Neutrophil (primary cell): Measurements from ENCODE around the gene CACNA1C.

Experiments
- H3K27ac ChIP-seq: fragments of 200-600 bp; sonication (generic); 2 replicates; pipeline ENCODE4 v1.5.1; 2016; ENCODE audit warnings: mild to moderate bottlenecking, moderate library complexity
- H3K27me3 ChIP-seq: fragments of 200-600 bp; sonication (generic); 2 replicates; pipeline ENCODE4 v1.6.0; 2016; ENCODE audit warnings: mild to moderate bottlenecking
- H3K36me3 ChIP-seq: fragments of 200-600 bp; sonication (generic); 2 replicates; pipeline ENCODE4 v1.5.1; 2017
- H3K4me1 ChIP-seq, 2 experiments: fragments of 200-600 bp in 1 of 2; sonication (generic) in 1 of 2; 1 replicate in 1 of 2; 2 replicates in 1 of 2; pipeline versions ENCODE4 v1.5.1 to v1.6.1; 2013 to 2016; ENCODE audit warnings: low read depth in 1 of 2, low read length in 1 of 2, mild to moderate bottlenecking in 1 of 2, moderate library complexity in 1 of 2; ENCODE audit not compliant: control insufficient read depth in 1 of 2, insufficient read depth in 1 of 2
- H3K4me3 ChIP-seq, 2 experiments: fragments of 200-600 bp in 1 of 2; sonication (generic) in 1 of 2; 1 replicate in 1 of 2; 2 replicates in 1 of 2; pipeline ENCODE4 v1.5.1; 2013 to 2016; ENCODE audit warnings: low read depth in 1 of 2, low read length in 1 of 2, mild to moderate bottlenecking in 1 of 2, moderate library complexity in 1 of 2
- H3K9me3 ChIP-seq: fragments of 200-600 bp; sonication (generic); 2 replicates; pipeline ENCODE4 v1.5.1; 2016
- TF ChIP-seq, protein P1 (sequence below): fragments of 200-600 bp; sonication (generic); IDR thresholded peaks from 2 replicates; pipeline ENCODE4 v1.5.1; 2016; ENCODE audit warnings: antibody characterized with exemption

CACNA1C gene

DNA sequence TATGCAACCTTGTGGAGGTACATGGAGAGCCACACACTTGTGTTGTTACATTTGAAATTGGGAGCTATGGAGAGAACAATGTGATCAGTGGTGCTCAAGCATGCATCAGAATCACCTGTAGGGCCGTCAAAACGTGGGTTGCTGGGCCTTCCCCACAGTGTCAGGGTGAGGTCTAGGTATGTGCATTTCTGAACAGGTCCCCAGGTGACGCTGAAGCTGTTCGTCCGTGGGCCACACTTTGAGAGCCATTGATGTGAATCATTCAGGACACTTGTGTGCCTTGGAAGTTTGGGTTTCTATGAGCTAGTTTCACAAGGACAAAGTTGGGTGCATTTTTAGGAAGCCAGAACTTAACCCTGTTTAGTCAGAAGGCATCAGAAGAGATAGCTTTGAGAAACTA, 450.2 kb downstream of the CACNA1C start:
- no peaks in the 10 kb centered on the region for H3K9me3 ChIP-seq
- TF ChIP-seq, protein P1, sequence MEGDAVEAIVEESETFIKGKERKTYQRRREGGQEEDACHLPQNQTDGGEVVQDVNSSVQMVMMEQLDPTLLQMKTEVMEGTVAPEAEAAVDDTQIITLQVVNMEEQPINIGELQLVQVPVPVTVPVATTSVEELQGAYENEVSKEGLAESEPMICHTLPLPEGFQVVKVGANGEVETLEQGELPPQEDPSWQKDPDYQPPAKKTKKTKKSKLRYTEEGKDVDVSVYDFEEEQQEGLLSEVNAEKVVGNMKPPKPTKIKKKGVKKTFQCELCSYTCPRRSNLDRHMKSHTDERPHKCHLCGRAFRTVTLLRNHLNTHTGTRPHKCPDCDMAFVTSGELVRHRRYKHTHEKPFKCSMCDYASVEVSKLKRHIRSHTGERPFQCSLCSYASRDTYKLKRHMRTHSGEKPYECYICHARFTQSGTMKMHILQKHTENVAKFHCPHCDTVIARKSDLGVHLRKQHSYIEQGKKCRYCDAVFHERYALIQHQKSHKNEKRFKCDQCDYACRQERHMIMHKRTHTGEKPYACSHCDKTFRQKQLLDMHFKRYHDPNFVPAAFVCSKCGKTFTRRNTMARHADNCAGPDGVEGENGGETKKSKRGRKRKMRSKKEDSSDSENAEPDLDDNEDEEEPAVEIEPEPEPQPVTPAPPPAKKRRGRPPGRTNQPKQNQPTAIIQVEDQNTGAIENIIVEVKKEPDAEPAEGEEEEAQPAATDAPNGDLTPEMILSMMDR = no peak
- no peak overlapping the region for H3K27ac ChIP-seq
- no peaks in the 10 kb centered on the region for H3K36me3 ChIP-seq
- H3K4me3 ChIP-seq = no peak overlapping the region
- peaks cover 25% of the 10 kb centered on the region for H3K27me3 ChIP-seq
- H3K4me1 ChIP-seq = no peaks in the 10 kb centered on the region

DNA sequence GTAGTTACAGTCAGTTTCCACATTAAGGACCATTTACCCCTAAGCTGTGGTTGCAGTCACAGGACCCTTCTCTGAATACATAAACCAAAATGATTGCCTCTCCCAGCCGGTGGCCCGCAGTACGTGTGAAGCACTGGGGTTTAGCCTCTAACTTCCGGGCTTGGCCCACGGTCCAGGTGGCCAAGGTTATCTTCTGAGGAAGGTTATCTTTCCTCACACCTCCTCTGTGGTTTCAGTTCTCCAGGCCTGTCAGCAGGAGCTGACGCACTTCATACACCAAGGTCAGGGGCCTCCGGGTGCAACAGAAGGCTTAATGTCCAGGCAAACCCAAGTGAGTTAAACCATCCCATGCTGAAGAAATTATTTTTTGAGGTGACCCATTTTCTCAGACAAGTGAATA, 451.0 kb downstream of the CACNA1C start:
- Histone ChIP-seq H3K4me3 (no peak overlapping the region), H3K27ac (no peak overlapping the region), H3K4me1 (no peaks in the 10 kb centered on the region), H3K36me3 (no peaks in the 10 kb centered on the region), H3K9me3 (no peaks in the 10 kb centered on the region), H3K27me3 (peaks cover 25% of the 10 kb centered on the region)
- TF ChIP-seq, protein P1 = no peak

DNA sequence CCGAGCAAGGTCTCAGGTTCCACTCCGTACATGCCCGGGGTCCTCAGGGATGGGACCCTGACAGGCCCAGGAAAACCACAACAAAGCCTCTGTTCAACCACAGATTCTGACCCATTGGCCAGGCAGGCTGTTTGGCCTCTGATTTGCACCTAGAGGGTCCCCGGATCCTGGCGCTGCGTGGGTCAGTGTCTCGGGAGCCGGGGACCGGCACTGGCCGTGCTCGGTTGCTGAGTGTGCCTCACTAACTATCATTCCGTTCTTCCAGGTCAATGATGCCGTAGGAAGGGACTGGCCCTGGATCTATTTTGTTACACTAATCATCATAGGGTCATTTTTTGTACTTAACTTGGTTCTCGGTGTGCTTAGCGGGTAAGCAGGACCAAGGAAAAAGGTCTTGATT, 451.8 kb downstream of the CACNA1C start:
- Histone ChIP-seq H3K9me3 (no peaks in the 10 kb centered on the region), H3K27me3 (peaks cover 25% of the 10 kb centered on the region), H3K36me3 (no peaks in the 10 kb centered on the region), H3K4me3 (no peak overlapping the region), H3K4me1 (no peaks in the 10 kb centered on the region), H3K27ac (no peak overlapping the region)
- TF ChIP-seq, protein P1 = no peak

DNA sequence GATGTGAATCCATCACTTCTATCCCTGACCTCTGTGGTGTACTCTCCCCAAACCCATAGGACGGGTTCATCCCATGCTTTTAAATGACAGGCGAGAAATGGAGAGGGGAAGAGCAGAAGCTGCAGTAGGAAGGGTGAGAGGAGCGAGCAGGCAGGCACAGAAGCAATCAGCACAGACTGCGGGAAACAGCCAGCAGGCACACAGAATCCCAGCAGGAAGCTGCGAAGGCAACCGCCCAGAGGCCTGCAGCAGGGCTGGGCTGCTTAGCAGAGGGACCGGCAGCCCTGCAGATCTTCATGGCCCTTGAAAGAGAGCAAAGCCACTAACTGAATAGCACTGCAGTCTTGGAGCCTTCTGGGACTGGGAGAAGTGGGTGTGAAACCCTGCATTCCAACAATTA, 455.0 kb downstream of the CACNA1C start:
- H3K27me3 ChIP-seq = peaks cover under 1% of the 10 kb centered on the region
- no peak overlapping the region for H3K27ac ChIP-seq
- no peak overlapping the region for H3K4me3 ChIP-seq
- no peaks in the 10 kb centered on the region for H3K9me3 ChIP-seq
- TF ChIP-seq, protein P1 = no peak
- no peaks in the 10 kb centered on the region for H3K36me3 ChIP-seq
- H3K4me1 ChIP-seq = no peaks in the 10 kb centered on the region

DNA sequence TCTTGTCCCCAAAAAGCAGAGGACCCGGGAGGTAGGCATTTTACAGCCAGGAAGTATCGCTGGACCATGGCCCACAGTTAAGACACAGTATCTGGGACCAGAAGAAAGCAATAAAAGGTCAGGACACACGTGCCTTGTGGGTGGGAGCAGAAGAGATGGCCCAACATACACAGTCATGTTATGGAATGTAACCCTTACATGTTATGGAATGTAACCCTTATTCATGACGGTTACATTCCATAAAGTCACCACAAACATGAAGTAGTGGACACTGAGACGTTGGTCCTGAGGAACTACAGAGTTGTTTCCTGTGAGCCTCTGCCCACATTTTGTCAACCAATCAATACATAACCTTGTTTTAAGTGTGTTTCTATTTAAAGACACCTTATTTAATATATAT, 456.4 kb downstream of the CACNA1C start:
- Histone ChIP-seq H3K4me3 (no peak overlapping the region), H3K9me3 (no peaks in the 10 kb centered on the region), H3K27ac (no peak overlapping the region), H3K27me3 (no peaks in the 10 kb centered on the region), H3K36me3 (no peaks in the 10 kb centered on the region), H3K4me1 (no peaks in the 10 kb centered on the region)
- TF ChIP-seq, protein P1 = no peak

DNA sequence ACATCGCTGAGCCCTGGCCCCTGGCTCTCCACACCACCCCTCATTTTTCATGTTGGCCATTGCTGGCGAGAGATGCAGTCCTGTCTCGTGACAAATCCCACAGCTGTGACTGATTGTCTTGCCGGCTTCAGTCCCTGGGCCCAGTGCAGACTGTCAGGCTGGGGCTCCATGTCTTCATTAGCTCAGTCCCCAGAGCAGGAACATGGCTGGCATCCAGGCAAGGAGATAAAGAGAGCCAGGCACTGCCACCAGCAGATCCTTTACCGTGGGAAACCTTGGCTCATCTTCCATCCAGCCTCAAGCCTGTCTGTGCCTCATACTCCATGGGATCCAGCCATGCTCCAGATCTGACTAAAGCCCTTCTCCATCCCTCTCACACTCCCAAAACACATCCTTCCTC, 457.3 kb downstream of the CACNA1C start:
- TF ChIP-seq, protein P1 = no peak
- Histone ChIP-seq H3K4me1 (no peaks in the 10 kb centered on the region), H3K4me3 (no peak overlapping the region), H3K9me3 (no peaks in the 10 kb centered on the region), H3K36me3 (no peaks in the 10 kb centered on the region), H3K27me3 (no peaks in the 10 kb centered on the region), H3K27ac (no peak overlapping the region)
